NCI-H2029 (cell line): ENCODE data around the gene PLIN5.

Experiments used
- DNase-seq: peaks from one replicate; lab custom pipeline; 2025; lab: John Stamatoyannopoulos, UW

Gene PLIN5

DNA sequence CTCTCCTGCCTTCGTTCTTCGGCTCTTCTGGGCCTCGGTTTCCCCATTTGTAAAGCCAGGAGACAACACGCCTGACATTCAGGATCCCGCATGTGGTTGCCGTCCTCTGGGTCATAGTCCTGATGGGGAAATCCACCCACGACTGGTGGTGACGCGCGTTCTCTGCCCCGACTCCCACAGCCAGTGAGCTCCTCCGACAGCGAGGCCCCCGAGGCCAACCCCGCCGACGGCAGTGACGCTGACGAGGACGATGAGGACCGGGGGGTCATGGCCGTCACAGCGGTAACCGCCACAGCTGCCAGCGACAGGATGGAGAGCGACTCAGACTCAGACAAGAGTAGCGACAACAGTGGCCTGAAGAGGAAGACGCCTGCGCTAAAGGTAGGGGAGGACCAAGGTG lies 46.5 kb downstream of the PLIN5 start:
- DNase-seq = no peak

DNA sequence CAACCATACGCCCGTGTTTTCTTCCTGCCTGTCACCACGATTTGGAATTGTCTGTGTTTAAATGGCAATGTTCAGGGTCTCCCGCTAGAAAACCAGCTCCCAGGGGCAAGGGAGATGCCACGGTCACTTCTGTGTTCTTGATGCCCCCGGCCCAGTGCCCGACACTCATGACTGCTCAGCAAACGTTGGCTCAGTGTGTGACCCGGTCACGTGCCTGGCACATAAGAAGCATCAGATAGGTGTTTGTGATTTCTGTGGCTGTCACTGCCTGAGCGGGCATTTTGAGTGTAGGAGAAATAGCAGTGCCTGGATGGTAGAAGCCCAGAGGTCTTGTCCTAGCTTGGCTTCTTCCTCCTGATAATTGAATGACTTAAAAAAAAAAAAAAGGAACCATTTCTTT lies 47.5 kb downstream of the PLIN5 start:
- DNase-seq = no peak

DNA sequence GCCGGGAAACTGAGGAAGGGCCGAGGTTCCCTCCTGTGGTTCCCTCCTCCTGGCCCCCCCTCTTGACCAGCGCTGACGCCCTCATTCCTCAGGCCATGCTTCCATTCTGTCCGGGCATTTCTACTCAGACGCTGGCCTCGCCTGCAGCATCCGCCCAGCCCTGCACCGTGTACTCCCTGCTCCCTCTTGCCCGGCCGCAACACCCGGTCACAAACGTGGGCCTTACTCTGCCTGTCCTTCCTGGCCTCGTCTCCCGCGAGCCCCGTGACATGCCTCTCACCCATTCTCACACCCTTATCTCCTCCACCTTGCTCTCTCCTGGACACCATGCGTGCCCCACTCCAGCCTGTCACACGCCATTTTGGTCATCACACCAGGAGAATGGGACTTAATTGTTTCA lies 51.6 kb downstream of the PLIN5 start:
- no peak for DNase-seq

DNA sequence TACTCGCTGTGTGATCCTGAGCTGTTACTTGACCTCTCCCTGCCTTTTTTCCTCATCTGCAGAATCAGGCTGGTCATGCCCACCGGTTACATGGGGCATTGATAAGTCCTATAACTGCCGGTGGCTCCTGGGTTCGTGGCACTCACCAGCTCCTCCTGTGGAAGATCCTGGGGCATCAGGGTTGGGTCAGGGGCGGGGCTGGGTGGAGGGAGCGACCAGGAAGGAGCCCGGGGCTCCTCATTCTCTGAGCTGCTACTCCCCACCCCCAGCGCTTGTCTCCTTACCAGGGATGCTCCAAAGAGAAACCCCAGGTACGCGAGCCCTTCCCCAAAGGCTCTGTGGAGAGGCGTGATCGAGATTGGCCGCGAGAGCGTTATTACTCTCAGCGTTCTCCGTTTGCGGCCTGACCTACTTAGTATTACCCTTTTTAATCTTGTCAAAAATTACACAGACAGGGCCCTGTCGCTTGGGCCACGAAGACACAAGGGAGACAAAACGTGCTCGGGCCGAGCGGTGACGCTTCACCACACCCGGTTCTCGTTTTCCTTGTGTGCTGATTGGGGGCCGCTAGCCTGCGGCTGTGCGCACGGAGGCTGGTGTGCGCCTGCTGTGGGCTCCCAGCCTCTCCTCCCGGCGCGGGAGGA lies 52.2 kb downstream of the PLIN5 start:
- no peak for DNase-seq

DNA sequence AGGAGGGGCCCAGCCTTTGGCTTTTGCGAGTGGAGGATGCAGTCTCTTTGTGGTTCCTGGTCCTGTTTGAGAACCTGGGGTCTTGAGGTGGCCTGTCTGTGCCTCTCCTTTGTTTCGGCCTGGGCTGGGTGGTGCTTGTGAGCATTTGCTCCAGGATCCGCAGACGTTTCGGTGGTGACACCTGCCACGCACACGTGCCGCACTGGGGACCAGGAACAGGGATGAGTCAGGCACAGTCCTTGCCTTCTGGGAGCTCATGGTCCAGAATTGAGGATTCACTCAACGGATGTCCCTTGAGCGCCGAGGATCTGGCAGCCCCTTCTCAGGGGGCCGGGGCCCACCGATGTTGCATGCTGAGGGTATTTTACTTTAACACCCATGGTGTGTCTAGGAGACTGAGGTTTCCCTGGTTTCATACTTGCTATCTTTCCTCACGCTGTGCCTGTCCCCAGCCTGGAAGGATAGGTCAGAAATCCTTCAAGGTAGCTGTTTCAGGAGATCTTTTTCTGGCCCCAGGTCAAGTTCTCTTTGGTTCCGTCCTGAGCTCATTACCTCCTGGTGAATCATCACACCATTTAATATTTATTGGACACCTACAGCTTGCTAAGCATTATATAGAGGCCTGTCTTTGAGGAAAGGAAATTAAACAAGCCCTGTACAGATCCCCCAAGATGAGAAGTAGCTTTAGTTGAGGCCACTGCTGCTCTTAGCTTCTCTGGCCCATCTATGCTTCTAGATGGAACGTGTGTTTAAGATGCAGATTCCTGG lies 57.8 kb downstream of the PLIN5 start:
- no peak for DNase-seq

- DNase-seq = no peak
Observed at GRCh38 chr19:4474514-4475022, 60.5 kb downstream of the PLIN5 start.

DNA sequence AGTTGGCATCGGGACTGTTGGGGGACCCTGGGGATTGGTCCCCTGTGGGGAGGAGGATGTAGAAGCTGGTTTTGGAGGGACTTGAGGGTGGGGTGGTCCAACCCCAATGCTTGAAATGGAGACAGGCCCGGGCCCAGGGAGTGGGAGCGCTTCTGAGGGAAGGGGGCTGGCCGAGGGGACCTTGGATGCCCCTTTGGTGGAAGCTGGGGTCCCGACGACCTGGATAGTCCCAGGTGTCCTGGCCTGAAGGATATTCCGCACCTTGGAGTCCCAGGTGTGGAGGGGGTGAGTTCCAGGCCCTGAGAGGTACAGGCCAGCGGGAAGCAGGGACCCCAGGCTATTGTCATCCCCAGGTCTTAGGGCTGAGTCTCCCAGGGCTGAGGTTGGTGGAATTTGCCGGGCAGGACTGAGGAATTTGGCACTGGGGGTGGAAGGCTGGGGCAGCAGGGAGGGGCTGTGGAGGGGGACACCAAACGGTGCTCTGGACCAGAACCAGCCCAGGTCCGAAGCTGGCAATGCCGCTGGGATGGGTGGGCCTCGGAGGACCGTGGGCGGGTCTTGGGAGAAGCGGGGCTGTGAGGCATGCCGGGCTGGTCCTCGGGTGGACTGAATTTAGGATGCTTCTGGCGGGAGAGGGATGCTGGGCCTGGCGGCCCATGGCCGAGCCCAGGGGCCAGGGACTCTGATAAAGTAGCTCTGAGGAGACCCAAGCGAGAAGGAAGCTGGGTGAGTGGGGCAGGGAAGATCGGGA lies 61.1 kb downstream of the PLIN5 start:
- DNase-seq = no peak

GRCh38 chr19:4473011-4473762 lies 61.8 kb downstream of the PLIN5 start:
- no peak for DNase-seq
